ENCODE measurements around the gene SCP2D1. TPM values are rescaled to one million over a fixed set of nuclear protein-coding genes. Genes with fewer than 3 reads are reported as not detected.

Gene SCP2D1
- total and polyA plus RNA-seq, 2 donors (not counting 1 experiment from before 2014, with no cell fraction given): not detected

DNA sequence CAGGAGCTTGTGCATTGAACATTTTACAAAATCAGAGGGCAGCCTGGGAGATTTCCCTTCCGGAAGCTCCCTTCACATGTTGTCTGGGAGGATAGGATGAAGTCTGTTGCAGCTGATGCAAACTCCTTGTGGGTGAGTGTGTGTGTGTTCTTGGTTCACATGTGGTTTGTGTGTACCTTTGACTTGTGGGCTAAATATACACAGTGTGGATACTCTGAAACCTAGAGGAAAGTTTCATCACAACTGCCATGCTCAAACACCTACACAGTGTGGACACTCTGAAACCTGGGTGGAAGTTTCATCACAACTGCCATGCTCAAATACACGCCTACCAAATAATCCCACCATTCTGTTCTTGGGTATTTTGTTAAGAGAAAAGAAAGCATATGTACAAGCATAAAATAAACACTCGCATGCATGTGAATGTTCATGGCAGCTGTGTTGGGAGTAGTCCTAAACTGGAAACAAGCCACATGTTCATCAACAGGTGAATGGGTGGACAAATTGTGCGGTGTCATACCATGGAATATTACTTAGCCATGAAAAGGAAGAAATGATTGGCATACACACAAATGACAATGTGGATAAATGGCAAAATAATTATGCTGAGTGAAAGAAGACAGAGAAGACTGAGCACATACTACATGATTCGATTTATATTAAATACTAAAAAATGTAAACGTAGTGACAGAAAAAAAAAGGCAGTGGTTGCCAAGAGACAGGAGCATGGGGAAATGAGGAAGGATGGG lies 1.8 kb downstream of the SCP2D1 start:
- Histone ChIP-seq H3K4me1 (ENCODE audit: control insufficient read depth, extremely low read depth, insufficient read depth, low read length) (no peaks in the 10 kb centered on the region), H3K36me3 (ENCODE audit: control insufficient read depth, insufficient read depth, low read length) (no peaks in the 10 kb centered on the region), H3K9ac (ENCODE audit: insufficient read depth, low read length) (no peak overlapping the region), H3K4me3 (replicated peaks in 1 of 4; ENCODE audit: control extremely low read depth in 1 of 4, insufficient read depth in 1 of 4, low read depth in 3 of 4, low read length in 4 of 4) (no peak overlapping the region), H3K27ac (ENCODE audit: insufficient read depth, low read length) (no peak overlapping the region), H3K9me3 (ENCODE audit: control insufficient read depth, insufficient read depth, low read depth, low read length) (no peaks in the 10 kb centered on the region), H3K4me2 (ENCODE audit: extremely low read depth, insufficient read depth, low read length) (no peak overlapping the region), H3K79me2 (ENCODE audit: control insufficient read depth, insufficient read depth, low read length) (no peaks in the 10 kb centered on the region), H2AFZ (ENCODE audit: low read length) (no peak overlapping the region), H3K27me3 (ENCODE audit: control insufficient read depth, insufficient read depth, low read length) (no peaks in the 10 kb centered on the region), H4K20me1 (ENCODE audit: control insufficient read depth, extremely low read depth, insufficient read depth, low read length) (no peaks in the 10 kb centered on the region)
- TF ChIP-seq EZH2 (IDR thresholded peaks at IDR 0.05; ENCODE audit: low read length, missing control alignments): no peak
- TF ChIP-seq, protein P1, sequence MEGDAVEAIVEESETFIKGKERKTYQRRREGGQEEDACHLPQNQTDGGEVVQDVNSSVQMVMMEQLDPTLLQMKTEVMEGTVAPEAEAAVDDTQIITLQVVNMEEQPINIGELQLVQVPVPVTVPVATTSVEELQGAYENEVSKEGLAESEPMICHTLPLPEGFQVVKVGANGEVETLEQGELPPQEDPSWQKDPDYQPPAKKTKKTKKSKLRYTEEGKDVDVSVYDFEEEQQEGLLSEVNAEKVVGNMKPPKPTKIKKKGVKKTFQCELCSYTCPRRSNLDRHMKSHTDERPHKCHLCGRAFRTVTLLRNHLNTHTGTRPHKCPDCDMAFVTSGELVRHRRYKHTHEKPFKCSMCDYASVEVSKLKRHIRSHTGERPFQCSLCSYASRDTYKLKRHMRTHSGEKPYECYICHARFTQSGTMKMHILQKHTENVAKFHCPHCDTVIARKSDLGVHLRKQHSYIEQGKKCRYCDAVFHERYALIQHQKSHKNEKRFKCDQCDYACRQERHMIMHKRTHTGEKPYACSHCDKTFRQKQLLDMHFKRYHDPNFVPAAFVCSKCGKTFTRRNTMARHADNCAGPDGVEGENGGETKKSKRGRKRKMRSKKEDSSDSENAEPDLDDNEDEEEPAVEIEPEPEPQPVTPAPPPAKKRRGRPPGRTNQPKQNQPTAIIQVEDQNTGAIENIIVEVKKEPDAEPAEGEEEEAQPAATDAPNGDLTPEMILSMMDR (conservative IDR thresholded peaks at IDR 0.05 in 1 of 2, IDR thresholded peaks at IDR 0.05 in 1 of 2; ENCODE audit: low read depth in 1 of 2, low read length in 2 of 2): no peak
- no peak for DNase-seq (ENCODE audit: low read depth in 2 of 2)

DNA sequence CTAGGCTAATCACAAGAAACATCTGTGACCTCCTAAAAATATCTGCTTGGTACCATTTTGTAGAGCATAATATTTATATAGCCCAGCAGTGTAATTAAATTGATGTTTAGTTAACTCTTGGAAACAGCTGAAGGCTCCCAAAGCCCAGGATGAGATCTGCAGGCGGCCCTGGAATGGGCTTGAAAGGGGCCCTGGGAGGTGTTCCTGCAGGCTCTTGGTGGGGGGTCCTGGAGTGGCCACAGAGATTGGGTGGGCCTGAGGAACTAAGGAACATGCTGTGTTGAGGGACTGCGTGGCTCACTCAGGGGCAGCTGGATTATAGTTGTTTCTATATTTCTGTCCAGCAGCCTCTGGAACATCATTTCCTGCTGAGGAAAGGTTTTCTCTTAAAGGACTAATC lies 9.2 kb downstream of the SCP2D1 start:
- Histone ChIP-seq H2AFZ (ENCODE audit: low read length) (no peak overlapping the region), H3K36me3 (ENCODE audit: control insufficient read depth, insufficient read depth, low read length) (no peaks in the 10 kb centered on the region), H3K9ac (ENCODE audit: insufficient read depth, low read length) (no peak overlapping the region), H3K27ac (ENCODE audit: insufficient read depth, low read length) (no peak overlapping the region), H3K9me3 (ENCODE audit: control insufficient read depth, insufficient read depth, low read depth, low read length) (no peaks in the 10 kb centered on the region), H3K27me3 (ENCODE audit: control insufficient read depth, insufficient read depth, low read length) (no peaks in the 10 kb centered on the region), H3K79me2 (ENCODE audit: control insufficient read depth, insufficient read depth, low read length) (no peaks in the 10 kb centered on the region), H3K4me2 (ENCODE audit: extremely low read depth, insufficient read depth, low read length) (no peak overlapping the region), H3K4me1 (ENCODE audit: control insufficient read depth, extremely low read depth, insufficient read depth, low read length) (no peaks in the 10 kb centered on the region), H4K20me1 (ENCODE audit: control insufficient read depth, extremely low read depth, insufficient read depth, low read length) (no peaks in the 10 kb centered on the region), H3K4me3 (replicated peaks in 1 of 4; ENCODE audit: control extremely low read depth in 1 of 4, insufficient read depth in 1 of 4, low read depth in 3 of 4, low read length in 4 of 4) (no peak overlapping the region)
- DNase-seq (ENCODE audit: low read depth in 2 of 2): no peak
- no peak for TF ChIP-seq EZH2 (IDR thresholded peaks at IDR 0.05; ENCODE audit: low read length, missing control alignments)
- TF ChIP-seq, protein P1 (conservative IDR thresholded peaks at IDR 0.05 in 1 of 2, IDR thresholded peaks at IDR 0.05 in 1 of 2; ENCODE audit: low read depth in 1 of 2, low read length in 2 of 2): no peak

DNA sequence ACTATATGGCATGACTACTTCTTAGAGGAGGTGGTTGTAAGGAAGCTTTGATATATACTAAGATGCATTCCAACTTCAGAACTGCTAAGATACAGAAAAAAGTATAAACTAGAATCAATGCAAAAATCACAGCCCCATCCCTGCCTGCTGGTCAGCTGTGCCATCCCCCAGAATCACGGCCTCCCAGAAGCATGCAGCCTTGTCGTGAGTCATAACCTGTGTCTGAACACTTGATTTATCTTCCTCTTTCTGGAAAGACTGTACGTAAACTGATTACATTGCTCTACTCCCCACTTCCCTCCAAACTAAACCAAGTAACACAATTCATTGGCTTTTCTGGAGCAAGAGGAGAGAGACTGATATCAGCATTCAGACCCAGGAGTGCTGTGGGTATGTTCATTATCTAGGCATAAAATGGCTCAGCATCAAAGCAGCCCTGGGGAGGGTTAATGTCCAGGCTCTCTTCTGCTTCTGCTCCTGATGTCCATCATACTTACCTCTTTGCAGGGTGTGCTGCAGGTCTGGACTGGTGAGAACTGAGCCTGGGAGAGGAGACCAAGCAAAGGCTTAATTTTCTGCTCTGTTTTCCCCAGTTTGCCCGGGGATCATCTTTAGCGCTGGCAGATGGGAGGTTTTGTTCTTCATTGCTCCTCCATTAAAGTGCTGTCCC lies 18.4 kb downstream of the SCP2D1 start:
- Histone ChIP-seq H3K27ac (ENCODE audit: insufficient read depth, low read length) (no peak overlapping the region), H3K9me3 (ENCODE audit: control insufficient read depth, insufficient read depth, low read depth, low read length) (no peaks in the 10 kb centered on the region), H3K4me3 (replicated peaks in 1 of 4; ENCODE audit: control extremely low read depth in 1 of 4, insufficient read depth in 1 of 4, low read depth in 3 of 4, low read length in 4 of 4) (no peak overlapping the region), H3K36me3 (ENCODE audit: control insufficient read depth, insufficient read depth, low read length) (no peaks in the 10 kb centered on the region), H3K27me3 (ENCODE audit: control insufficient read depth, insufficient read depth, low read length) (no peaks in the 10 kb centered on the region), H3K4me2 (ENCODE audit: extremely low read depth, insufficient read depth, low read length) (no peak overlapping the region), H4K20me1 (ENCODE audit: control insufficient read depth, extremely low read depth, insufficient read depth, low read length) (no peaks in the 10 kb centered on the region), H3K4me1 (ENCODE audit: control insufficient read depth, extremely low read depth, insufficient read depth, low read length) (no peaks in the 10 kb centered on the region), H2AFZ (ENCODE audit: low read length) (no peak overlapping the region), H3K79me2 (ENCODE audit: control insufficient read depth, insufficient read depth, low read length) (no peaks in the 10 kb centered on the region), H3K9ac (ENCODE audit: insufficient read depth, low read length) (no peak overlapping the region)
- TF ChIP-seq, protein P1 (conservative IDR thresholded peaks at IDR 0.05 in 1 of 2, IDR thresholded peaks at IDR 0.05 in 1 of 2; ENCODE audit: low read depth in 1 of 2, low read length in 2 of 2): no peak
- TF ChIP-seq EZH2 (IDR thresholded peaks at IDR 0.05; ENCODE audit: low read length, missing control alignments): no peak
- DNase-seq (ENCODE audit: low read depth in 2 of 2): peak; percentile 3 to 8

All from fibroblast of lung (primary cell).